Measurements from ENCODE around the gene DAAM1.

DAAM1 gene

DNA sequence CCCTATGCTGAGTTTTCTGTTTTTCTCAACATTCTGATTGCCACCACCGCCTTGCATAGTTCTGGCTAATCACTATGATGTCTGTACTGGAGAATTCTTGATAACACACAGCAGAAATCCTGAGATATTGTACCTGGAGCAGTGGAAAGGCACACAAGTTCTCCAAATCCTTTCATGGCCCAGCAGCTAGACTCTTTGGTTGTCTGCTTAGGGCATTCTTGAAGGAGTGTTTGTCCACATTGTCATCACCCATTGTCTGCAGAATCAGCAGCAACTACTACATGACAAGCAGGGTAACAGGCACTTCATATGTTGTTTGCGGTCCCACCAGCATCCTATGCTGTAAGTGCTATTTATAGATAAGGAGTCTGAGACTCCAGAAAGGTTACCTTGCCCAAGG is 128.9 kb downstream of the DAAM1 start:
- no peak for TF ChIP-seq CTCF (IDR thresholded peaks at IDR 0.05; ENCODE audit: extremely low read depth, missing control alignments)
- DNase-seq (ENCODE audit: low spot score), result no peak

GRCh38 chr14:59317798-59318505 is 129.5 kb downstream of the DAAM1 start:
- TF ChIP-seq CTCF (IDR thresholded peaks at IDR 0.05; ENCODE audit: extremely low read depth, missing control alignments), result no peak
- DNase-seq (ENCODE audit: low spot score), result no peak

DNA sequence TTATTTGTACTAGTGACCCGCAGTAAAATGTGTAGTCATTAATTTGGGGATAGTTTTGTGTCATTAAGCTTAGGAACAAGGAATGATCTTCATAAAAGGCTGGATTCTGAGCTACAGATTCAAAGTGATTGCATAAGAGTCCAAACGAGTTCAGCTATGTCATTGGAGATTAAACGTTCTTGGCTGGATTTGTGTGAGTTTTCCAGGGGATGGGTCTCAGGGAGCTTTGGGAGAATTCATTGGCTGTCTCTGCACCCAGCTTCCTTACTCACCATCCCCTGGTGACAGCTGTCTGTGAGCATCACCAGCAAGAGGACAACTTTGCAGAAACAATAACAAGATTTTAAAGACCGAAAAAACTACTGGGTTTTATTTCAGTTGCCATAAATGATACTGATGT is 130.4 kb downstream of the DAAM1 start:
- no peak for DNase-seq (ENCODE audit: low spot score)
- no peak for TF ChIP-seq CTCF (IDR thresholded peaks at IDR 0.05; ENCODE audit: extremely low read depth, missing control alignments)

DNA sequence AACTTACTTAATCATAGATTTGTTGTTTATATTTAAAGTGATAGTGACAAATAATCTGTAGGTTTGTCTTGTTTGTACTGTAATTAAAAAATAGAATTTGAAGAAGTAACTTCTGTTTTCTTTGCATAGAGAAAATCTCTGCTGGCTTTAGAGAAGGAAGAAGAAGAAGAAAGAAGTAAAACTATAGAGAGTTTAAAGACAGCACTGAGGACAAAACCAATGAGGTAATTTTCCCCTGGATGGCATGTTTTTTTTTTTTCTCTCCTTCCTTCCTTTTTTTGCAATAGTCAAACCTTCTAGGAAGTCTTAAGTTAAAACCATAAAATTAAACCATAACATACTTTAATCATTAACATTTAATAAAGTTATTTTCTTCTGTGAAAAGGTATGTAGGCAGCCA is 131.9 kb downstream of the DAAM1 start:
- TF ChIP-seq CTCF (IDR thresholded peaks at IDR 0.05; ENCODE audit: extremely low read depth, missing control alignments), result no peak
- no peak for DNase-seq (ENCODE audit: low spot score)

GRCh38 chr14:59320763-59321625 is 132.5 kb downstream of the DAAM1 start:
- no peak for TF ChIP-seq CTCF (IDR thresholded peaks at IDR 0.05; ENCODE audit: extremely low read depth, missing control alignments)
- DNase-seq (ENCODE audit: low spot score), result no peak

- no peak for DNase-seq (ENCODE audit: low spot score)
- no peak for TF ChIP-seq CTCF (IDR thresholded peaks at IDR 0.05; ENCODE audit: extremely low read depth, missing control alignments)
Observed at GRCh38 chr14:59321626-59321949, 133.1 kb downstream of the DAAM1 start.

- no peak for DNase-seq (ENCODE audit: low spot score)
- no peak for TF ChIP-seq CTCF (IDR thresholded peaks at IDR 0.05; ENCODE audit: extremely low read depth, missing control alignments)
Observed at GRCh38 chr14:59325906-59326305, 137.4 kb downstream of the DAAM1 start.

Measured in GM20000 (cell line).